Measurements from ENCODE around the gene GSG1L.

- TF ChIP-seq POLR2A (IDR thresholded peaks at IDR 0.05; ENCODE audit: low read length): no peak
- TF ChIP-seq GATA1 (IDR thresholded peaks at IDR 0.05; ENCODE audit: low read depth, low read length): no peak
Observed at GRCh38 chr16:28003923-28004322, 59.6 kb downstream of the GSG1L start.

Data from erythroblast (primary cell).